SK-N-SH (cell line): ENCODE data around the gene USP13. TPM values are rescaled to one million over a fixed set of nuclear protein-coding genes. Genes with fewer than 3 reads are reported as not detected.

Experiments
- CTCF ChIA-PET: fragments of 300-600, 350-600 bp; formaldehyde crosslinking; extraction: SDS; loops from one replicate; lab custom pipeline; 2021; lab: Yijun Ruan, JAX
- POLR2A ChIA-PET: fragments of 350-600 bp; sonication (Branson Sonifier 250); formaldehyde crosslinking; extraction: SDS; loops from one replicate; lab custom pipeline; 2020; ENCODE audit warnings: antibody characterized with exemption, inconsistent platforms; lab: Yijun Ruan, JAX
- DNase-seq: peaks from one replicate; pipeline ENCODE4 v3.0.0; 2012
- H2AFZ ChIP-seq: fragments of 200-600 bp; sonication (generic); 2 replicates; pipeline ENCODE4 v1.8.1; 2016; ENCODE audit warnings: antibody characterized with exemption, mild to moderate bottlenecking, low read depth
- H3F3A ChIP-seq: fragments of 200-600 bp; sonication (generic); replicated peaks from 2 replicates; pipeline ENCODE3; 2016; ENCODE audit warnings: antibody characterized with exemption, mild to moderate bottlenecking; ENCODE audit not compliant: insufficient read depth
- H3K27ac ChIP-seq, 2 experiments: fragments of 200-500 bp in 1 of 2; fragments of 200-600 bp in 1 of 2; sonication (Bioruptor generic) in 1 of 2; sonication (generic), shearing (Covaris generic) in 1 of 2; 2 replicates each; pipeline versions ENCODE4 v1.5.1 to v1.6.1; 2014 to 2016; ENCODE audit warnings: low read depth in 2 of 2, inconsistent platforms in 1 of 2, low read length in 1 of 2, mild to moderate bottlenecking in 1 of 2, mixed read lengths in 1 of 2
- H3K27me3 ChIP-seq: fragments of 200-600 bp; sonication (generic), shearing (Covaris generic); 2 replicates; pipeline ENCODE4 v1.6.1; 2016; ENCODE audit warnings: mixed run types; ENCODE audit not compliant: insufficient read depth
- H3K36me3 ChIP-seq, 2 experiments: fragments of 200-500 bp in 1 of 2; fragments of 200-600 bp in 1 of 2; sonication (Bioruptor generic) in 1 of 2; sonication (generic) in 1 of 2; replicated peaks in 1 of 2; 2 replicates each; pipeline versions ENCODE3 to v1.5.1; 2014 to 2016; ENCODE audit warnings: low read length in 1 of 2, mild to moderate bottlenecking in 1 of 2; ENCODE audit not compliant: insufficient read depth in 2 of 2, control insufficient read depth in 1 of 2
- H3K4me1 ChIP-seq, 2 experiments: fragments of 200-500 bp in 1 of 2; fragments of 200-600 bp in 1 of 2; sonication (Bioruptor generic) in 1 of 2; sonication (generic), shearing (Covaris generic) in 1 of 2; 2 replicates each; pipeline versions ENCODE4 v1.5.1 to v1.6.1; 2014 to 2016; ENCODE audit warnings: low read depth in 1 of 2, low read length in 1 of 2, mixed run types in 1 of 2; ENCODE audit not compliant: insufficient read depth in 2 of 2, control insufficient read depth in 1 of 2
- H3K4me2 ChIP-seq: fragments of 200-600 bp; sonication (generic), shearing (Covaris generic); 2 replicates; pipeline ENCODE4 v1.6.1; 2017; ENCODE audit warnings: mixed run types
- H3K4me3 ChIP-seq, 2 experiments: fragments of 200-500 bp in 1 of 2; fragments of 200-600 bp in 1 of 2; sonication (Bioruptor generic) in 1 of 2; sonication (generic), shearing (Covaris generic) in 1 of 2; 2 replicates each; pipeline versions ENCODE4 v1.5.1 to v1.8.1; 2014 to 2016; ENCODE audit warnings: low read depth in 2 of 2, inconsistent platforms in 1 of 2, low read length in 1 of 2, mild to moderate bottlenecking in 1 of 2, mixed read lengths in 1 of 2, moderate library complexity in 1 of 2
- H3K79me2 ChIP-seq: fragments of 200-600 bp; sonication (generic); 2 replicates; pipeline ENCODE4 v1.8.1; 2017; ENCODE audit warnings: mild to moderate bottlenecking; ENCODE audit not compliant: insufficient read depth
- H3K9ac ChIP-seq: fragments of 200-600 bp; sonication (generic); 2 replicates; pipeline ENCODE4 v1.6.1; 2017; ENCODE audit warnings: mixed run types
- H3K9me2 ChIP-seq: fragments of 200-600 bp; sonication (generic); 2 replicates; pipeline ENCODE4 v1.6.1; 2017; ENCODE audit warnings: mixed run types
- H3K9me3 ChIP-seq: fragments of 200-600 bp; sonication (generic); 2 replicates; pipeline ENCODE4 v1.6.1; 2017; ENCODE audit warnings: mixed run types, mild to moderate bottlenecking, moderate library complexity
- H4K20me1 ChIP-seq: fragments of 200-600 bp; sonication (generic); 2 replicates; pipeline ENCODE4 v1.6.1; 2017; ENCODE audit warnings: mild to moderate bottlenecking, mixed run types; ENCODE audit not compliant: insufficient read depth
- ELF1 ChIP-seq: IDR thresholded peaks from 2 replicates; pipeline ENCODE4 v1.4.0; 2012
- EP300 ChIP-seq, 2 experiments: IDR thresholded peaks; 2 replicates each; pipeline versions ENCODE4 v1.4.0 to v1.6.1; 2012; ENCODE audit warnings: borderline replicate concordance in 1 of 2, low read depth in 1 of 2, low read length in 1 of 2
- EZH2phosphoT487 ChIP-seq: fragments of 200-600 bp; sonication (generic); IDR thresholded peaks from 2 replicates; pipeline ENCODE4 v1.6.1; 2017; ENCODE audit warnings: low read depth, mixed run types, mild to moderate bottlenecking, antibody characterized with exemption, moderate library complexity, borderline replicate concordance
- FOXJ3 ChIP-seq: sonication (generic); formaldehyde crosslinking; IDR thresholded peaks from 2 replicates; pipeline ENCODE4 v1.5.1; 2020; ENCODE audit warnings: mild to moderate bottlenecking, missing genetic modification reagents
- FOXM1 ChIP-seq: IDR thresholded peaks from 2 replicates; pipeline ENCODE4 v1.4.0; 2012; ENCODE audit warnings: low read depth, mild to moderate bottlenecking
- GABPA ChIP-seq: IDR thresholded peaks from 2 replicates; pipeline ENCODE4 v1.4.0; 2012; ENCODE audit warnings: low read depth, mild to moderate bottlenecking
- GATA2 ChIP-seq: sonication (generic); formaldehyde crosslinking; IDR thresholded peaks from 2 replicates; pipeline ENCODE4 v1.5.0; 2020; ENCODE audit warnings: mild to moderate bottlenecking, missing genetic modification reagents
- JUND ChIP-seq: IDR thresholded peaks from 2 replicates; pipeline ENCODE4 v1.4.0; 2012
- MEF2A ChIP-seq: IDR thresholded peaks from 2 replicates; pipeline ENCODE4 v1.4.0; 2012; ENCODE audit warnings: low read depth, borderline replicate concordance
- POLR2AphosphoS5 ChIP-seq: IDR thresholded peaks from 2 replicates; pipeline ENCODE4 v1.6.1; 2012; ENCODE audit warnings: low read depth, low read length
- REST ChIP-seq: IDR thresholded peaks from 2 replicates; pipeline ENCODE4 v1.6.1; 2012; ENCODE audit warnings: mild to moderate bottlenecking, low read depth, low read length, moderate library complexity
- RFX5 ChIP-seq: IDR thresholded peaks from 2 replicates; pipeline ENCODE4 v1.6.1; 2012; ENCODE audit warnings: mild to moderate bottlenecking, improper control_type of control experiment, low read length
- SIN3A ChIP-seq: IDR thresholded peaks from 2 replicates; pipeline ENCODE4 v1.6.1; 2012; ENCODE audit warnings: low read depth, mild to moderate bottlenecking, low read length, moderate library complexity, borderline replicate concordance
- SMC3 ChIP-seq: IDR thresholded peaks from 2 replicates; pipeline ENCODE4 v1.6.1; 2012; ENCODE audit warnings: low read depth, low read length, improper control_type of control experiment
- USF2 ChIP-seq: fragments of 150-350 bp; IDR thresholded peaks from 2 replicates; pipeline ENCODE4 v1.6.1; 2017; ENCODE audit warnings: antibody characterized with exemption, low read length, low read depth, borderline replicate concordance
- YY1 ChIP-seq: IDR thresholded peaks from 2 replicates; pipeline ENCODE4 v1.4.0; 2012; ENCODE audit warnings: low read depth, mild to moderate bottlenecking
- WGBS: methylation state at CpG from one replicate; pipeline ENCODE4 v1.1.6; 2017; ENCODE audit warnings: low lambda C conversion rate; 5-methylcytosine and 5-hydroxymethylcytosine counted together
- polyA plus RNA-seq, 3 experiments: library from polyadenylated mRNA; depleted of rRNA; stranded (reverse); fragments of >200 nt; gene quantifications; 2 replicates each; pipeline ENCODE4 v1.2.3, GENCODE V29; 2012
- TF ChIP-seq, protein P1 (sequence below): IDR thresholded peaks from 2 replicates; pipeline ENCODE4 v1.4.0; 2012; ENCODE audit warnings: low read depth, borderline replicate concordance
- TF ChIP-seq, protein P2 (sequence below): fragments of 200-600 bp; sonication (generic); IDR thresholded peaks from 2 replicates; pipeline ENCODE4 v1.6.1; 2017; ENCODE audit warnings: antibody characterized with exemption, mild to moderate bottlenecking, moderate library complexity
- TF ChIP-seq, protein P3 (sequence below): IDR thresholded peaks from 2 replicates; pipeline ENCODE4 v1.4.0; 2012; ENCODE audit warnings: low read depth

Gene USP13
- polyA plus RNA-seq, 1 of the 3 experiments (the other 2 are of a cell fraction), result 8.2 TPM

GRCh38 chr3:179791793-179792192 lies 139.0 kb downstream of the USP13 start:
- Histone ChIP-seq H3F3A (peaks cover 7% of the 10 kb centered on the region), H3K36me3 (no peaks in the 10 kb centered on the region), H3K4me3 (no peak overlapping the region), H4K20me1 (no peaks in the 10 kb centered on the region), H3K79me2 (no peaks in the 10 kb centered on the region), H3K27me3 (no peaks in the 10 kb centered on the region), H3K27ac (no peak overlapping the region), H3K4me1 (no peaks in the 10 kb centered on the region), H3K9me2 (no peaks in the 10 kb centered on the region), H3K9me3 (no peaks in the 10 kb centered on the region), H3K9ac (no peak overlapping the region), H3K4me2 (no peak overlapping the region), H2AFZ (no peak overlapping the region)
- ChIA-PET POLR2A (interaction anchor here (0.6 kb wide), 1 partner anchor 31 kb away, joined by 3 read pairs; no protein-coding TSS in a partner anchor), CTCF (interaction anchor here (0.9 kb wide), 1 partner anchor 137 kb away, joined by 3 read pairs; no protein-coding TSS in a partner anchor)
- TF ChIP-seq, protein P1, sequence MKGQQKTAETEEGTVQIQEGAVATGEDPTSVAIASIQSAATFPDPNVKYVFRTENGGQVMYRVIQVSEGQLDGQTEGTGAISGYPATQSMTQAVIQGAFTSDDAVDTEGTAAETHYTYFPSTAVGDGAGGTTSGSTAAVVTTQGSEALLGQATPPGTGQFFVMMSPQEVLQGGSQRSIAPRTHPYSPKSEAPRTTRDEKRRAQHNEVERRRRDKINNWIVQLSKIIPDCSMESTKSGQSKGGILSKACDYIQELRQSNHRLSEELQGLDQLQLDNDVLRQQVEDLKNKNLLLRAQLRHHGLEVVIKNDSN, result no peak
- TF ChIP-seq USF2, result no peak
- no peak for TF ChIP-seq FOXM1
- TF ChIP-seq SIN3A, result no peak
- TF ChIP-seq ELF1, result no peak
- 95% methylated on average over 3 of the region's 3 CpGs for WGBS
- DNase-seq, result no peak

- H3K9me3 ChIP-seq, result no peaks in the 10 kb centered on the region
- no peak for DNase-seq
- no peak overlapping the region for H3K9ac ChIP-seq
- no peak overlapping the region for H3K4me2 ChIP-seq
- no peaks in the 10 kb centered on the region for H3K9me2 ChIP-seq
- no peak overlapping the region for H3K4me3 ChIP-seq
- peaks cover 7% of the 10 kb centered on the region for H3F3A ChIP-seq
- POLR2A ChIA-PET, result no interaction called here
- H3K27ac ChIP-seq, result no peak overlapping the region
- CTCF ChIA-PET, result interaction anchor here (1.7 to 2.1 kb wide), 2 partner anchors 17 to 26 kb away, joined by 5 to 6 read pairs; no protein-coding TSS in a partner anchor
- H2AFZ ChIP-seq, result no peak overlapping the region
- H3K36me3 ChIP-seq, result no peaks in the 10 kb centered on the region
- WGBS, result 98% methylated on average over 3 of the region's 4 CpGs
- no peaks in the 10 kb centered on the region for H3K4me1 ChIP-seq
- no peaks in the 10 kb centered on the region for H4K20me1 ChIP-seq
- H3K79me2 ChIP-seq, result no peaks in the 10 kb centered on the region
- H3K27me3 ChIP-seq, result no peaks in the 10 kb centered on the region
- TF ChIP-seq EZH2phosphoT487 (no peak), POLR2AphosphoS5 (no peak), GATA2 (CRISPR knock-in tag) (no peak), RFX5 (no peak), YY1 (no peak), ELF1 (no peak), GABPA (no peak), JUND (no peak), REST (no peak), EP300 (IDR thresholded peaks at IDR 0.05; ENCODE audit: borderline replicate concordance in 1 of 2, low read depth in 1 of 2, low read length in 1 of 2) (no peak), MEF2A (no peak), FOXJ3 (CRISPR knock-in tag) (no peak), SMC3 (no peak)
- TF ChIP-seq, protein P1, result no peak
- TF ChIP-seq, protein P2, sequence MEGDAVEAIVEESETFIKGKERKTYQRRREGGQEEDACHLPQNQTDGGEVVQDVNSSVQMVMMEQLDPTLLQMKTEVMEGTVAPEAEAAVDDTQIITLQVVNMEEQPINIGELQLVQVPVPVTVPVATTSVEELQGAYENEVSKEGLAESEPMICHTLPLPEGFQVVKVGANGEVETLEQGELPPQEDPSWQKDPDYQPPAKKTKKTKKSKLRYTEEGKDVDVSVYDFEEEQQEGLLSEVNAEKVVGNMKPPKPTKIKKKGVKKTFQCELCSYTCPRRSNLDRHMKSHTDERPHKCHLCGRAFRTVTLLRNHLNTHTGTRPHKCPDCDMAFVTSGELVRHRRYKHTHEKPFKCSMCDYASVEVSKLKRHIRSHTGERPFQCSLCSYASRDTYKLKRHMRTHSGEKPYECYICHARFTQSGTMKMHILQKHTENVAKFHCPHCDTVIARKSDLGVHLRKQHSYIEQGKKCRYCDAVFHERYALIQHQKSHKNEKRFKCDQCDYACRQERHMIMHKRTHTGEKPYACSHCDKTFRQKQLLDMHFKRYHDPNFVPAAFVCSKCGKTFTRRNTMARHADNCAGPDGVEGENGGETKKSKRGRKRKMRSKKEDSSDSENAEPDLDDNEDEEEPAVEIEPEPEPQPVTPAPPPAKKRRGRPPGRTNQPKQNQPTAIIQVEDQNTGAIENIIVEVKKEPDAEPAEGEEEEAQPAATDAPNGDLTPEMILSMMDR, result no peak
- TF ChIP-seq, protein P3, sequence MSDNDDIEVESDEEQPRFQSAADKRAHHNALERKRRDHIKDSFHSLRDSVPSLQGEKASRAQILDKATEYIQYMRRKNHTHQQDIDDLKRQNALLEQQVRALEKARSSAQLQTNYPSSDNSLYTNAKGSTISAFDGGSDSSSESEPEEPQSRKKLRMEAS, result no peak
Observed at GRCh38 chr3:179794355-179794754, 141.5 kb downstream of the USP13 start.
